Measurements from ENCODE around the gene GALNT13.

GRCh38 chr2:154470376-154470775 is 598.7 kb downstream of the GALNT13 start:
- TF ChIP-seq POLR2A (IDR thresholded peaks at IDR 0.05; ENCODE audit: low read length) (no peak), GATA1 (IDR thresholded peaks at IDR 0.05; ENCODE audit: low read depth, low read length) (no peak)
